ENCODE data around the gene ZC3H10.
"Not testable (repeated sequence)": the region's sequence is repeated elsewhere in the genome, so short reads cannot be mapped to it uniquely, and the experiment has no call there.

ZC3H10 gene

GRCh38 chr12:56117778-56118687 is at the start of gene ZC3H10:
Gene ZC3H10 (plus strand): TSS chr12:56118266. CDS start chr12:56120563, 2,297 bp downstream.
- DNase-seq: peak; percentile 100

GRCh38 chr12:56071648-56072047 is 46.4 kb upstream of the ZC3H10 start:
- no peak for DNase-seq

GRCh38 chr12:56074396-56074795 is 43.7 kb upstream of the ZC3H10 start:
- DNase-seq: no peak

- not testable (repeated sequence) for DNase-seq
These were observed 40.1 kb upstream of the ZC3H10 start for GRCh38 chr12:56077966-56078365.

- no peak for DNase-seq
These were observed 39.6 kb upstream of the ZC3H10 start for GRCh38 chr12:56078427-56078826.

- DNase-seq: peak; percentile 58
These were observed 38.9 kb upstream of the ZC3H10 start for GRCh38 chr12:56078931-56079722.

GRCh38 chr12:56079723-56080555 is 38.1 kb upstream of the ZC3H10 start, which contains the start of gene ERBB3:
Gene ERBB3 (plus strand): TSS chr12:56080165. CDS start chr12:56080301, 136 bp downstream.
- DNase-seq: peak; percentile 69

- no peak for DNase-seq
These were observed 37.4 kb upstream of the ZC3H10 start for GRCh38 chr12:56080556-56081138.

- DNase-seq: no peak
These were observed 36.4 kb upstream of the ZC3H10 start for GRCh38 chr12:56081393-56082347.

- no peak for DNase-seq
These were observed 35.7 kb upstream of the ZC3H10 start for GRCh38 chr12:56082382-56082781.

GRCh38 chr12:56082967-56083366 is 35.1 kb upstream of the ZC3H10 start:
- no peak for DNase-seq

GRCh38 chr12:56084958-56085543 is 33.0 kb upstream of the ZC3H10 start:
- DNase-seq: peak; percentile 52

- DNase-seq: no peak
These were observed 32.0 kb upstream of the ZC3H10 start for GRCh38 chr12:56086096-56086495.

- DNase-seq: no peak
These were observed 31.5 kb upstream of the ZC3H10 start for GRCh38 chr12:56086608-56087007.

- no peak for DNase-seq
These were observed 30.8 kb upstream of the ZC3H10 start for GRCh38 chr12:56087220-56087619.

GRCh38 chr12:56097738-56098137 is 20.3 kb upstream of the ZC3H10 start:
- no peak for DNase-seq

GRCh38 chr12:56098592-56098991 is 19.5 kb upstream of the ZC3H10 start:
- no peak for DNase-seq

- DNase-seq: no peak
These were observed 18.3 kb upstream of the ZC3H10 start for GRCh38 chr12:56099787-56100186.

GRCh38 chr12:56101045-56101444 is 17.0 kb upstream of the ZC3H10 start:
- DNase-seq: no peak

GRCh38 chr12:56102683-56103065 is 15.4 kb upstream of the ZC3H10 start:
- no peak for DNase-seq
